CD4-positive, alpha-beta T cell treated with Interleukin-21 for 1 hour (primary cell): ENCODE data around the gene PPA2.

Experiments
- DNase-seq: peaks from one replicate; pipeline ENCODE4 v3.0.0-alpha.2; 2020

Gene PPA2

DNA sequence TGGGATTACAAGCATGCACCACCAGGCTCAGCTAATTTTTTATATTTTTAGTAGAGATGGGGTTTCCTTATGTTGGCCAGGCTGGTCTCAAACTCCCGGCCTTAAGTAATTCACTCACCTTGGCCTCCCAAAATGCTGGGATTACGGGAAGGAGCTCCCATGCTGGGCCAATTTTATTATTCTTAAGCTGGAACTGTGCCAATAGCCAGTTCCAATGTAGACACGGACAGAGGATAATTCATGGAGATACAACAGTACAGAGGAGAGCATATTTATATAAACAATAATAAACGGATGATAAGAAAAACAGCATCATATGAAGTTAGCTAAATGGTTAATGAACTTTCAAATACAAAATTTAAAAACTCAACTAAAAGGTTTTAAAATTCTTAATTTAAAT, 87.8 kb downstream of the PPA2 start:
- no peak for DNase-seq

DNA sequence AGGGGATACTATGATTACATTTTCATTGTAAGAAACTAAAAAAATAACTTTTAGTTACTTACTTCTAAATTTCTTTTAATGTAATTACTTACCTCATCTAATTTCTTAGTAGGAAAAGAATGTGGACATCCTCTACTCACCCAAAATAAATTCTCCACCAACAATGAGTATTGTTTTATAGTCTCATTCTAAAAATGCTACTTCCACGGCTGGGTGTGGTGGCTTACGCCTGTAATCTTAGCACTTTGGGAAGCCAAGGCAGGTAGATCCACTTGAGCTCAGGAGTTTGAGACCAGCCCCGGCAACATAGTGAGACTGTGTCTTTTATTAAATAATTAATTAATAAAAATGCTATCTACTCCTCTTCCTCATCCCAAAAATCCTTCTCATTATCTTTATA, 99.8 kb downstream of the PPA2 start:
- no peak for DNase-seq

DNA sequence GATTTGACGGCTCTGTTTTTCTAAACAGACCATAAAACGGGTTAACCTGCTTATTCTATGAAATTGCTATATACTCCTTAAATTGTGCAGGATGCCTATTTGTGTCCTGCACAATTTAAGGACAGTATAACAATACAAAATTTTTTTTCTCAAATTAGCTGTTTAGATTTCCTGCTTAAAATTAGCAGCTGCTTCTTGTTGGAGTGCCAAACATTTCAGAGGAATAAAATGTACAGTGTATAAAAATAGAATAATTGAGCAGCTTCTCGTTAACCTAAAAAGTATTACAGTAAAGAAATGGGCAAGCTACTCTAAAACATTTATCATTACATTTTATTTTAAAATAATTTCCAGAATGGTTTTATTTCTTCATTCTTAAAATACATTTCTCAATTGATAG, 100.5 kb downstream of the PPA2 start:
- DNase-seq: no peak

DNA sequence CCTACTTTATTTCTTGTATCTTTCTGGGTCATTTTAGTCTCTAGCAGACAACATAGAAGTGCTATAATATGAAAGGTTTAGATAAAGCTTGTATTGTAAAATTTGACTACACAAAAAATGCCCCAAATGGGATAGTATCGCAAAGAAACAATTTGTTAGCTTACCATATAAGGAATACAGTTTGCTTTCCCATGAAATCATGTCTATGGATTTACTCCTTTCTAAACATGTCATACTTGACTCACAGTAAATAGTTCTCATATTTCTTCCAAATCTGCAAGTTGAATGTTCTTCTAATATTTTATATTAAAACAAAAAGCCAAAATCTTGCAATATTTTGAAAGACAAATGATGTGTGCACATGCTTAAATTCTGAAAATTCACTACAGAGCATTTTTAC, 103.9 kb downstream of the PPA2 start:
- DNase-seq: no peak

DNA sequence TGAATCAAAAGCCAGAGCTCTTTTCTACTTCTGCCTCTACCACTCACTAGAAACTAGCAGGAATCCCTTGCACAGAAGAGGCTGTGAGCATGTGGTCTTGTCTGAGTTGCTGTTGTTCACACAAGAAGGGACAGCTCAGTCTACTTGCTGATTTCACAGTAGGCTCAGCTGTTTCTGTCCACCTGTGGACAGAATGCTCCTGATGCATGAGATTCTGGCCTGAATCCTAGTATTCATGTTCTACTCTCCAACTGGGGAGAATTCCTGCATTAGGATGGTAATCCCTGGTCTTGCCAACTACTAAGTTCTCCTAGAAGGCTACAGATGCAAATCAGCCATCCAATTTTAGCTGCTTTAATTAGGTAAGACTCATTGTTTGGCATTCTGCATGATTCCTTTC, 112.8 kb downstream of the PPA2 start:
- DNase-seq: no peak

DNA sequence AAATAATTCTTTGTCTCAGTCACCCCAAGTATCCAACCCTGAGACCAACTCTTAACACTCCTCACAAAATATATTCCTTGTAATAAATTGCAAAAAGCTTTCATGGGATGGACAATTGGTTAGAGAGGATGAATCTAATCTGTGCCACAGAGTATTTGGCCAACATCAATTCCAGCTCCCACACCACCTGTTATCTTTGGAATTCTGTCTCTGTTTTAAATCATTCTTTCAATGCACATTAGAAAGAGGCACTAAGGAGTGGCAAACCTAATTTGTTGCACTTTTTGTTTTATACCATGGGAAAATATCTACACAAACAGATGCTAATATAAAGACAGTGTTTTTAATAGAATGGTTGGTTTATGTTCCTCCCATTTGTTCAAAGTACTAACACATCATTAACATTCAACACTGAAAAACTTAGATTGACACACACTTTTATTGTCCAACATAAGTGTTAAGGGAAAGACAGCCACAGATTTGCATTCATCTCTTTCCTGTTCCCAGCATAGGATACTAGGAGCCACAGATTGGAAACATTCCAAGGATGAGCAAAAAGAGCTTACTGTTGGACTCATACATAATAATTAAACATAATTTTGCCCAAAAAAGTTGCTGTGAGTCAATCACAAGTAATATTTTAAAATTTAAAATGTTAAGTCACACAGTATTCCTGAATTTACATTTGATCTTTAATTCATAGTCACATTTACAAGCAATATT, 116.4 kb downstream of the PPA2 start:
- no peak for DNase-seq

DNA sequence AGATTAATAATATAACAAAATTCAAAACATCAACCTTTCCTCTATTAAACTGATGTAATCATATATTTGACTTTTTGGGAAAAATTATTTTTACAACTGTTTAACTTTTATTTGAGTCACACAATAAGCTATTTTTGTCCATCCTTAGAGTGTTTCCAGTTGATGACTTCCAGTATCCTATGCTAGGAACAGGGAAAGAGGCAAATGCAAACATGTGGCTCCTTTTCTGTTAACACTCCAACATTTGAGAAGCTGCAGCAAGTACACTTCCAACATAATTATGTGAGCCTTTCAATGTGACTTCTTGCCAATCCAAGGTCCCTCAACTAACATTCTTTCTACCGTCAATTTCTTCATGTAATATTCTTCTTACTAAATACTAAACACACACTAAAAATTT, 117.7 kb downstream of the PPA2 start:
- DNase-seq: no peak

DNA sequence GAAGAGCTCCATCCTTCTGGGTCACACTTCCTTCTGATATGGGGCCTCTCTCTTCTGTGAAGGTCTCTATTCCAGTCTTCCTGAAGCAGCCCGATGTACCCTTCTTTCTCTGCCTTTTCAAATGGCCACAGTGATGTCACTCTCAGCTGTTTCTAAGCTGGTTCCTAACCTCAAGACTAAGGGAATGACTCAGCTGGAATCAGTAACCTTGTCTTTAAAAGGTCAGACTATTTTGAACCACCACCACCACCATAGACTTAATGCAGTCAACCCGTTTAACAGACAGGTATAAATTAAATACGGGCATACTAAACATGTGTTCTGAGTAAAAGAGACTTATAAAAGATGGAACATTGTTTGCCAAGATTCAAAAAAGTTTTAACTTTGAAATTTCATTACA, 121.0 kb downstream of the PPA2 start:
- DNase-seq: no peak

DNA sequence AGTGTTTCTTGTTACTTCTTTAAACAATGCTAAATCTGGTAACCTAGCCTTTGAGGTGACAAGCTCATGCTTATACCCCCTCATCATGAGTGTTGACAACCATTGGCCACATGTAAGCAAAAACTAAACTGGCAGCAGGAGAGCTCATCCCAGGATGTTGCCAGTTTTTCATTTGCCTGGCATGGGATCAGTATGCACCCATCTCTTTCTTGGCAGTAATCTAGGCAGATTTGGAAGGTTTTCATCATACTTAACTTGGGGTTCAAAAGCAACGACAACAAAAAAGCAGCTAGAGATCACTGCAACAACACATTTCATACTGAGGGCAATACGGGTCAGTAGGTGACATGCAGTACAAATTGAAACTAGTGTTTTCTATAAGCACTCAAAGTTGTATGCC, 122.0 kb downstream of the PPA2 start:
- no peak for DNase-seq

DNA sequence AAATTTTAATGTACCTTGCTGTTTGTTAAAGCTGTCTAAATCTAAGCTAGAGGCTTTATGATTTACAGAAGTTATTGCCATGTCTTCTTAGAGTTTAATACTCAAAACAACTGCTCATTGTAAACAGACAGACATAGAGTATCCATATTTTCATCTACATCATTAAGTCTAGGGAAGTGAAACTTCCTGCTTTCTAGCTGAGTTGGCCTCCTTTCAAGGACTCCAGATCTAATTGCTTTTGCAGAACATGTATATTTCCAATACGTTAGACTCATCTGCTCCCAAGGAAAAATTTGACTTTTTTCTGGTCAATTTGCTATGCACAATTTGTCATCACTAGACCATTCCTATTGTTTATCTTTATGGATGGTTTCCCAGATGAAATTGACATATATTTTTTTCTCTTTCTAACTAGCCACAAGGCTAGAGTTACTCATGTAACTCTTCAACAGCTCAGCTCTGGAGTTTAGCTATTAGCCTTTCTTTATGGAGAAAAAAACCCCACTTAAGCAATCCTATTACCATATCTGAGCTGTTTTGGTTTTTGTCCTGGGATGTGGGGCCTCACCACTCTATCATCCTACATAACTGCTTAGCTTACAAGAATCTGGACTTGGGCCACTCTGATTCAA, 122.9 kb downstream of the PPA2 start:
- DNase-seq: no peak

DNA sequence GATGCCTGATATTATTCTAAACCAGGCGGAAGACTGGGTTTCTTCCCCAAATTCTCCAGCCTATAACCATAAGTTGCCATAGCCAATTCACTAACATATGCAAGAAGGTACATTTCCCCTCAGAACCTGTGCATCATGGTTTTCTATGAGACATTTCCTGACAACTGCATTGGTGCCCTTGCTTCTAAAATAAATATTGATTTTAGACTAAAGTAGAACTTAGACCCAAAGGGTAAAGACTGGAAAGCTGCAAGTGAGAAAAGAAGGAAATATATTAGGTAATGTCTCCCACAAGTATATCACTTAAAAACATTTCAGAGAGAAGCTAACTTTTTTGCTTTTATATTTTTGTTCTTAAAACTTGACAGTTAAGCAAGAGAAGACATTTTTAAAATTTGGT, 125.1 kb downstream of the PPA2 start:
- DNase-seq: no peak

DNA sequence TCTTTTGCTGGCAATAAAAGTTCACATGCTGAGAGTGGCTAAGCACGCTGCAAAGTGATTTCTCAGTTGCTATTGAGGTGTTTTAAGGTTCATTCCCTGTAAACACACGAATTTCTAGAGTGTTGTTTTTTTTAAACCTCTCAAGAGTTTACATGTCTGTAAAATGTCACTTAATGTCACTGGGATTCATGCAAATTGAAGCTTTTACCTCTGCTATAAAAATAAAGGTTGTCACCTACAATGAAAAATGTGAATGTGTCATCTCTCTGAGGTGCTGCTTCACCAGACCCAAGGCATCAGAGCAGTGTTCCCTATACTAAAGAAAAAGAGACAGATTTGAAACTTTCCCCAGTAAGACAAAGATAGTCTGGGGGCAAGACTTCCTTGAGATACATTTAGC, 127.0 kb downstream of the PPA2 start:
- DNase-seq: no peak

DNA sequence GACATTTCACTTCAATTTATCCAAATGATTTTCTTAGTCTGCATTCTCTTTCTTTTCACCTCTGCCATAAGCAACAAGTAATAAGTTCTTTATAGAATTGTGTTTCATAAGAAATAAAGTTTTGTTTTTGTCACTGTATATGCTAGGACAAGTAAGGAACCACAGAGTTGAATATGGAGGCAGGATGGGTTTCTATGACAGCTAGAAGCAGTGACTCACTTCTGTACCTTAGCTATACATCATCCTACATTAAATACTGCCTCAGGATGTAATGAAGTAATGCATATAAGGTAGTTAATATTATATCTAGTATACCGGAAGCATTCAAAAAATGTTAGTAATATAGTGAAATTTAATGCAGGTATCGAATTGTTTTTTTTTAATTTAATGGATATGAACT, 128.0 kb downstream of the PPA2 start:
- no peak for DNase-seq

DNA sequence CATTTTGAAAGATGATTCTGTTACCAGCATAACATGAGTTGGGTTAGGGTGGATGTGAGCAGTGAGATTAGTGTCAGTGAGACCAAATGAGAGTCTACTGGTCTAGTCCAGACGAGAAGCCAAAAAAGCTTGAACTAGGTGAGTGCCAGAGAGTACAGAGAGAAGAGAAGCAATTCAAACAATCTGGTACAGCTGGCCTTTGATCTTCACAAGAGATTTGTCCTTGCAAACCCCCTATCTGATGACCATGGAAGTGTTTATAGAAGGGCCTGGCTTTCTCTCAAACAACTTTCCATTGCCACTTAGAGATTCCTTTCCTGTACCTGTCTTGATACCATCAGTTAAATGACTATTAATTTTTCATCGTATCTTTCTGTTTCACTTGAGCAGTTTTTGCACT, 128.5 kb downstream of the PPA2 start:
- no peak for DNase-seq

DNA sequence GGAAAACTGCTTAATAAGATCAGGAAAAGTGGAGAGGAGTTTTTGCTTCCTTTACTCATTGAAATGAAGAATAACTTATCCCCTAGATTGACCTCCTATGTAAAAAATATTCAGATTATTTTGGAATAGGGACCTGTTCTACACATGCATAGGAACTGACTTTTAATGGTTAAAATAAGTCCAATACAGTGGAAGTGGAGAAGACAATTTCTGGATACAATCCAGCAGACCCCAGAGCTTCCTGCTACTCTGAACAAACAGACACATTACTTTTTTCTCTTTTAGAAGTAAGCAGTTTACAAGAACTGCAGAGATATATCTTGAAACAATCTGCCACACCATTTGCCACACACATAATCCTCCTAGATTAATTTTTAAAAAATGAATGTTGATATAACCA, 129.7 kb downstream of the PPA2 start:
- no peak for DNase-seq

DNA sequence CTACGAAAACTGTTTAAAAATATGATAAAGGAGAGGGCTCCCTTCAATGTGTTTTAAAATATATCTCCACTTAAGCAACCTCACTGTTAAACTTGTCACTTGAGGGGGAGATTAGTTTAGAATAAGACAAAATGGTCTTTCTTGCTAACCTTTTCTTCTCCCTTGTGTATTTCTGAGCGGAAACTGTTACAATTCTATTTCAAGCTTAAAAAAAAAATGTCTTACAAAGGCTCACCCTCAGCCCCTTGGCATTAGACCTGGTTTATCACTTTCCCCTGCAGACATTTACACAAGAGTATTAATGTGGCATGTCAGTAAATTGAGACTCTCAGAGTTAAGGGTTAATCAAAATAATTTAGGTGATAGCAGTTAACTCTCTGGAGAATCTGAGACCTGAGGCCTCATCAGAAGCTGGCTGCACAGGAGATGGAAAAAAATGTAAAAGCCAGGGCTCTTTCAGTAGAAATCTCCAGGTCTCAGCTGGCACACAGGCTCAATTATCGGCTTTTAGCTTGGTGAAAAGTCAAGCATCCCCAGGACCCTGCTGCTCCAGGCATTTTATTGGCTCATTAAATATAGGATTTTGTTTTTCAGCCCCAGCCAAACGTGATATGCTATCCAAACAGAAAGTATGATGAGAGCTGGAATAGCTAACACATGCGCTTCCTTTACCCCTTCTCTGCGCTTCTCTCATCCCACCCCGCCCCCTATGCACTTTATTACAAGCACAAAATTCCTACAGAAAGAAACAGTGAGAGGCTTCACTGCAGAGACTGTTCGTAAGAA, 130.5 kb downstream of the PPA2 start:
- DNase-seq: no peak

DNA sequence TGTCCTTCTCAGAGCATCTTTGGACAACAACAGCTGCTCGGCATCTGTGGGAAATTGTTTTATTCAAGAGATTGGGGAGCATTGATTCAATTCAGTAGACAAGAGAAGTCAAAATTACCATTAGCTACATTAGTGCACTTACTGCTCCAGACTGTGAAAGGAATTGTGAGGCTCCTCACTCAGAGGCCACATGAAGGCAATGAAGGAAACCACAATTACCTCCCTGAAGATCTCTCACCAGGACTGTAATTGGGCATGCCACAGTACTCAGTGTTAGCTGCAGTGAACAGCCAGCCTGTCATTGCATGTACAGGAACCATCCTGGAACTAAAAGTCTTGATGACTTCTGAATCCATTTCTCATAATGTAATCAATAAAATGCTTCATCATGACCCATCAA, 144.8 kb downstream of the PPA2 start:
- DNase-seq: no peak

DNA sequence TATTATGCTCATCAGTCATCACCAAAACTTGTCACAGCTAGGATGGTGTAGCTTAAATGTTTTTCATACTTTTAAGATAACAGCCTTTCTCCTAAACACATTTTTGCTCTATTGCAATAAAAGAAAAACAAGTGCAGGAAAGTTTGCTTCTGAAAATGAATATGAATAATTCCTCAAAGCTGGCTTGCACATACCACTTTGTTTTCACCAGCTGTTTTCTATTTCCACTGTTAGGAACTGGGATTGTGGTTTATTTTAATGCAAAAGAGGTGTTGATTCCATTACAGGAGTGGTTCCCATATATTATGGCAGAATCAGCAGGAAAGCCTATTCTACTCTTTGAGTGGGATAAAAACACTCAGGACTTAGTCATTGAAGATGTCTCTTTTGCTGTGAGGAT, 145.9 kb downstream of the PPA2 start:
- no peak for DNase-seq

DNA sequence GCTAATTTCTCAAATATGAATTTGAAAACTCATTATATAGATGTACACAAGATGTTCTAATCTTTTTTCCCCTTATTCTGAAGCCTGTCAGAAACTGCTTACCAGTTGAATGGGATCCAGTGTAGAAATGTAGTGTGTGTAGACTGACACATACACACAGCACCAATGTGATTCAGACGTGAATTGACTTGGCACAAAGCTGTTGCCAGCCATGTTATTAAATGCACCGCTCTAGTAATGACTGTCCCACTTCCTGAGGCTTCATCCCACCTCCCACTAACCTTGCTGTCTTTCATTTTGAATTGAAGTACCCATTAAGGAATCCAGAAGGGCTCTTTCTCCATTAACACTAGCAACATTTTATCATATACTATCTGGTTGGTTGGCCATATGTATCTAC, 146.6 kb downstream of the PPA2 start:
- no peak for DNase-seq
